HG02970 (cell line): Measurements from ENCODE around the gene C9orf72.

Source experiments
- ATAC-seq: cut with Tn5 transposase; IDR thresholded peaks from one replicate; pipeline ENCODE4 v1.9.1; 2021; ENCODE audit warnings: mild to moderate bottlenecking, moderate library complexity, moderate number of reproducible peaks; ENCODE audit not compliant: unreplicated experiment, low FRiP score

The C9orf72 gene

GRCh38 chr9:27540502-27540901, 32.8 kb downstream of the C9orf72 start:
- no peak for ATAC-seq

GRCh38 chr9:27539479-27540441, 33.5 kb downstream of the C9orf72 start:
- ATAC-seq: peak; percentile 30

- peak; percentile 41 for ATAC-seq
Observed at GRCh38 chr9:27538647-27539046, 34.6 kb downstream of the C9orf72 start.

GRCh38 chr9:27537756-27538155, 35.5 kb downstream of the C9orf72 start:
- ATAC-seq: no peak

GRCh38 chr9:27537027-27537435, 36.2 kb downstream of the C9orf72 start:
- no peak for ATAC-seq

- no peak for ATAC-seq
Observed at GRCh38 chr9:27536168-27536567, 37.1 kb downstream of the C9orf72 start.

GRCh38 chr9:27535701-27536118, 37.6 kb downstream of the C9orf72 start:
- ATAC-seq: no peak

- ATAC-seq: no peak
Observed at GRCh38 chr9:27534658-27535209, 38.5 kb downstream of the C9orf72 start.

GRCh38 chr9:27534131-27534530, 39.1 kb downstream of the C9orf72 start:
- ATAC-seq: no peak

- no peak for ATAC-seq
Observed at GRCh38 chr9:27533311-27533710, 40.0 kb downstream of the C9orf72 start.

- ATAC-seq: no peak
Observed at GRCh38 chr9:27532046-27532445, 41.2 kb downstream of the C9orf72 start.

GRCh38 chr9:27530915-27531755, 42.1 kb downstream of the C9orf72 start:
- no peak for ATAC-seq

GRCh38 chr9:27529316-27530278, 43.7 kb downstream of the C9orf72 start, which contains the start of gene MOB3B:
TSS of gene MOB3B (minus strand) at chr9:27529814. CDS start at chr9:27455550, 74,264 bp downstream.
- peak; percentile 85 for ATAC-seq

- ATAC-seq: peak; percentile 36
Observed at GRCh38 chr9:27528886-27529315, 44.4 kb downstream of the C9orf72 start.

GRCh38 chr9:27528076-27528885, 45.0 kb downstream of the C9orf72 start:
- peak; percentile 36 for ATAC-seq

GRCh38 chr9:27527702-27528075, 45.6 kb downstream of the C9orf72 start:
- no peak for ATAC-seq

- no peak for ATAC-seq
Observed at GRCh38 chr9:27524236-27524635, 49.0 kb downstream of the C9orf72 start, which contains the start of gene IFNK. TSS of gene IFNK (plus strand) at chr9:27524290. CDS start at chr9:27524337, 47 bp downstream.

GRCh38 chr9:27523141-27523540, 50.1 kb downstream of the C9orf72 start:
- no peak for ATAC-seq

- ATAC-seq: no peak
Observed at GRCh38 chr9:27520986-27521385, 52.3 kb downstream of the C9orf72 start.
